HG02571 (cell line): ENCODE measurements around the gene MC2R.
"Not testable (repeated sequence)": the region's sequence is repeated elsewhere in the genome, so short reads cannot be mapped to it uniquely, and the experiment has no call there.

Experiments used
- ATAC-seq: cut with Tn5 transposase; IDR thresholded peaks from one replicate; pipeline ENCODE4 v1.9.1; 2021; ENCODE audit warnings: mild to moderate bottlenecking, moderate library complexity; ENCODE audit not compliant: unreplicated experiment

Gene MC2R

DNA sequence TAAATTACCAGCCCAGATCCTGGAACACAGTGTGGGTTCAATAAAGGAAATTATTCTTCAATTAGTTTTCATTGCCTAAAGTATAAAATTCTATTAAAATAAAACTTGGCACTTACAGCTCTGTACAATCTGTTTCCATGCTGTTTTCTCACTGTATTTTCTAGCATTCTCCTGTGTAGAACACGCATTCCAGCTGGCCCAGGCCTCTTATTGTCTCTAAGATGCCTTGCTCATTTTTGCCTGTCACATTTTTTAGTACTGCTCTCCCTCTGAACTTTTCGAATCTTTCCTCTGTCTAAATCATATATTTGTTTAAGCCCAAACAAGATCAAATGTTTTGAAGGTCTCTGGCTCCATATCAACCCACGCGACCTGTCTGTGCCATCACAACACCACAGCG, 20.8 kb downstream of the MC2R start:
- ATAC-seq, result no peak

DNA sequence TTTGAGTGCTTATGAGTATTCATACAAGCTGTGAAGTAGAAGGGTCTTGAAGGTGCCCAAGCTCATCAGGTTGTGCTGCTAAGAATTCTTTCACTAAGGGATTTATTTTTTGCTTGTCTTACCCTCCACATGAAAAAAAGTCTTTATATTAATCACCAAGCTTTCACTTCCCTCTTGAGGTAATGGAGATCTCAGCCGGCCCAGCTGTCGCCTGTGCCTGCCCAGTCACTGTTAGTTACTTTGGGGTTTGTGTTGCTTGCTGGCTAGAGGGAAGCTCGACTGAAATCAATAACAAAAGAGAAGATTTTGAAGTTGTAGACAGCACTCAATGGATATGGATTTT, 21.9 kb downstream of the MC2R start:
- peak; percentile 99 for ATAC-seq

DNA sequence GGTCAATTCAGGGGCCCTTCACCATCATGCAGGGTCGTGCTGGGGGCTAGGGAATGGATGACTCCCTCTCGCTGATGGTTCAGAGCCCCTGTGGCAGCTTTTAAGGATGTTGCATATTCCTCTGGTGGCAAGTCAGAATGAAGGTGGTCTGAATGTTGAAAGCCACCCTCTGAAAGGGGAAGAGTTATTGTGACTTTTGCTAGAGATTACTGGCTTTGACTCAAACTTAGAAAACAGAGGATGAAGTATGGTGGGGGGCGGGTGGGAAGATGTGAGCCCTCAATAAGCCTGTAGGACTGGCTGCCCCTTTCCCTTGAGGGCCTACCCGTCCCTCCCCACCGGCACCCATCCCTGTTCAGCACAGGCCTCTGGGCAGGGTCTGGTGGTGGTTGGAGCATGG, 23.2 kb downstream of the MC2R start:
- no peak for ATAC-seq

DNA sequence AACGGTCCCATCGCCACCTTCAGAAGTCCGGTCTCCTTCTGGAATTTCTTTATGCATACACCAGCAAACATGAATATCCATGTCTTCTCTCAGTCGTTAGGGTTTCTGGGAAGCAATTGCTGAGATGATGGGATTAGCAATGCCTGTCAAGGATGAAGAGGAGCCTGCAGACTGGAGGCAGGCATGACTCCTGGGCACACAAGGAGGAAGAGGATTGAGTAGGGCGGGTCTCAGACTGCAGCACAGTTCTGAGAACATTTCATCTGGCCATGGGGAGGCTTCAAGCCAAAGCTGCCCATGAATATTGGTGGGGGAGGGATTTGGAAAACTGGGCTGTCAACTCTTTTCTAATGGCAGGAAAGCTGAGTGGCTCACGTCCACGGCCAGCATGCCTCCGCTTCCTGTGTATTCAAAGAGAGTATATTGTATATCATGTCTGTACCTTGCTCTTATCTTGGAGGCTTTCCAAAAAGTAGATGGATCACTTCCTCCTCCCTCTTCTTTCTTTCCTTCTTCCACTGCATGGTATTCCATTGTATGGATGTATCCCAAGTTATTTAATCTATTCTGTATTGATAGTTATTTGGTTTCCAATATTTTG, 24.5 kb downstream of the MC2R start:
- ATAC-seq, result no peak

DNA sequence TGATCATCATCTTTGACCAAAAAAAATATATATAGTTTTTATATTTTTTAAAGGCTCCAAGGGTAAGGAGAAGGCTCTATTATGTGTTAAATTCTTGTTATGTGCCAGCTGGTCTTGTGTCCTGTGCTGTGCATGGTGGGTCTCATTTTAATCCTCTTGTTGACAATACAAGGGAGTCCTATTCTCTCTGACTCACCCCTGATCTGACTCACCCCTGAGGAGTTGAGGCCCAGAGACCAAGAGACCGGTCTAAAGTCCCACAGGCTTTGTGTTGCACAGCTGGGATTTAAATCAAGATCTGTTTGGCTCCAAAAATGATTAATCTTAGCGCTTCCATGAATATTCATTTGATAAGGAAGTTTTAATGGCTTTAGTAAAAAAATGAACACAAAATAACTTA, 25.7 kb downstream of the MC2R start:
- no peak for ATAC-seq

DNA sequence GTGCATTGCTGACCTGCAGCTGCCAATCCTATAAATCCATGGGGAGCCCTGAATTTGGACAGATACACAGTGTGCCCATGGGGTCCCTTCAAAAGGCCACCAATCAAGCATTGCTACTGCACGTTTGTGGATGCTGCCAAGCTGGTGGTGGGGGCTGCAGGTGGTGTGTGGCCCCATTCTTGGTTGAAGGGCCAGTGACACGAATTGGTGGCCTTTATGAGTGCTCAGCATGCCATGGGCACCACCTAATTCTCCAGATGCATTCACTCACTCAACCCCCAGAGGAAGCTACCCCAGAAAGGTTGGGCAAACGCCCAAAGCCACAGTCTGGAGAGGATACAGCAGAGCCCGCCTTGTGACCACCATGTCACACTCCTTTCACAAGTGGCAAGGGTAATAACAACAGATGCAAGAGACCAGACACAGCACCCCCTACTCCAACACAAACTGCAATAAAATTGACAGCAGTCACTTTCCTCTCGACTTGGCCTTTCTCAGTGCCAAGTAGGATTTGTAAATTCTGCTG, 27.1 kb downstream of the MC2R start:
- ATAC-seq, result no peak

DNA sequence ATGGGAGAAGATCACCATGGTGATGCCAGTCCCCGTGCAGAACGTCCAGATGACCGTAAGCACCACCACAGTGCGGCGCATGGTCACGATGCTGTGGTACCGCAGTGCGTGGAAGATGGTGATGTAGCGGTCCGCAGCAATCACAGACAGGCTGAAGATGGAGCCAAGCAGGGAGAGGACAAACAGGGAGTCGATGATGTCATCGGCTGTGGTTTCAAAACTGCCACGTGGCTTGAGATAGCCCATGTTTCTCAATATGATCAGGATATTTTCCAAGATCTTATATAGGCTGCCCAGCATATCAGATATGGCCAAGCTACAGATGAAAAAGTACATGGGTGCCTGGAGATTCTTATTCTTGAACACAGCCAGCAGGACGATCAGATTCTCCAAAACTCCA, 30.3 kb downstream of the MC2R start:
- no peak for ATAC-seq

DNA sequence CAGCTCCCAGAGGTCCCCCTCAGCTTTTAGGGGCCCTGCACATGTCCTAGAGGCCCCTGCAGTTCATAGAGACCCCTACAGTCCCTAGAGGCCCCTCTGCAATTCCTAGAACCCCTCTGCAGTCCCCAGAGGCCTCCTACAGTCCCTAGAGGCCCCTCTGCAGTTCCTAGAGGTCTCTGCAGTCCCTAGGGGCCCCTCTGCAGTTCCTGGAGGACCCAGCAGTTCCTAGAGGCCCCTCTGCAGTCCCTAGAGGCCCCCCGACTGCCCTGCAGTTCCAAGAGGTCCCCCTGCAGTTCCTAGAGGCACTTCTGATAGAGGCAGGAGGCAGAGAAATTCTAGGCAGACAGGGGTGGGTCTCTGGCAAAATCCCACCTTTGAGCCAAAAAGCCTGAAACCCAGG, 35.4 kb downstream of the MC2R start:
- no peak for ATAC-seq

DNA sequence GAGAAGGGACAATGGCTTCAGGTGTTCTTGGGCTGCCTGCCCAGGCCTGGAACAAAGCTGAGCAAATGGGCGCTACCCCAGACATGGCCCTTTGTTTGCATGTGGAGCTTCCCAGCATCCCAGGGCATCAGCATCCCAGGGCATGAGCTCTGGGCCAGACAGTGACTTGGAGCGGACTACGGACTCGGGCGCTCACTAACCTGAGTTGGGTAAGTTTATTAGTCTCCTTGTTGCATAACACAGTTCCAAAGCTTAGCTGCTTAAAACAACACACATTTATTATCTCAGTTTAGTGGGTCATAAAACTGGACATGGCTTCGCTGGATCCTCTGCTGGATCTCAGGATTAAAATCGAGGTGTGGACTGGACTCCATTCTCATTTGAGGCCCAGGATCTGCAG, 35.8 kb downstream of the MC2R start:
- no peak for ATAC-seq

DNA sequence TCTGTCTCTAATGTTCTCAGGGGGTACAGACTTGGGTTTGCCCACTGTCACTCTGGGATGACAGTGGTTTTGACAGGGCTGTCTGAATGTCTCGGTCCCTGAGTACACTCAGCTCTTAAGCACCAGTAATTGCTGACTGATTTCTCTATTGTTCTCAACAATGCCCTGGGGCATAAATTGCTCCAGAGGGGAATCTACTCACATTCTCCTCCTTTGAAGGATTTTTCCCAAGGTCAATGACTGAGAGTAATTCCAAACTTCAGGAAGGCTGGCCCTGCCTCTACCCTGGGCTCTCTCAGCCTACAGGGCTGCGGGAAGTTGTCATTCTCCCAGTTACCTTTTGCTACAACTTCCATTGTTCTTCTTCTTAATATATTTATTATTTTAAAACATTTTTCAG, 36.5 kb downstream of the MC2R start:
- ATAC-seq, result no peak

DNA sequence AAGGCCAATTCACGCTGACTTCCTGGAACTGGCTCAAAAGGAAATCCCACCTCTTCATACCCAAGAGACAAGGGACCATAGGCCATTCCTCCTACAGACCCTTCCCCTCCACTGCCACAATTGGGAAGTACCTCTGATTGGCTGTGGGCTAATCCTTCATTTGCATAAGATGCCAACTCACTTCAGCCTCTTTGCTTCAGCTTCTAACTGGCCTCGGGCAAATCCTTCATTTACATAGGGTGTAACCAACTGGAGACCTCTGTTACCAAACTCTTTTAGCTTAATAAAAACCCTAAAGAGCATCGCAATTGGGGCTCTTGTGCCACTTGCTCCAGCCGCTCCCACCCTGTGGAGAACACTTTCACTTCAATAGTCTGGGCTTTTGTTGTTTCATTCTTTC, 38.2 kb downstream of the MC2R start:
- ATAC-seq, result no peak

DNA sequence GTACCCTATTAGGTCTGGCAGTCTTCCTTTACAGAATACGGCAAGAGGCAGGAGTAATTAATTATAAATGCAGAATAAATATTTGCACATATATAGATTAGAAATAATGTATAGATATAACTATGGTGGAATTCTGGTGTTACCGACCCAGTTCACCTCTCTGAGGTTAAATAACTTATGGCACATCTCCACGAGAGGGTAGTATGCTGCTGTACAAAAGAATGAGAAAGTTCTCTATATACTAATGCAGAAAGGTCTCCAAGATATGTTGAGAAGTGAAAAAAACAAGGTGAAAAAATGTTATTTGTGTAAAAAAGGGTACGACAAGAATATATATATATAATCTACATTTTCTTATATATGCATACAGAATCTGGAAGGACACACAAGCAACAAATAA, 40.8 kb downstream of the MC2R start:
- no peak for ATAC-seq

DNA sequence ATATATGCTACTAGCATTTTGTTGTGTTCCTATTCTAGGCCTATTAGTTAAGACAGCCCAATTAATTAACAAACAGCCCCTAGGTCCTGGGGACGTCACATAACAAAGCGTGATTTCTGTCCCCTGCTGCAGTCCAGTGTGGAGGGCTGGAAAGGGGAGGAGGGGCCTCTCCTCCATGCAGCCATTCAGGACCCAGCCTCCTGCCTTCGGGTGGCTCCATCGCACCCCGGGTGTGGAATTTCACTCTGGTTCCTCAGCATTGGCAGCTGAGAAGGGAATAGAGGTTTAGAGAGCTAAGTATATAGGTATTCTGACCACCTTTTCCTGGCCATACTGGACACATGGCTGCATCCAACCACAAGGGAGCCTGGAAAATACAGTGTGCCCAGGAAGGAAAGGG, 42.4 kb downstream of the MC2R start:
- no peak for ATAC-seq

DNA sequence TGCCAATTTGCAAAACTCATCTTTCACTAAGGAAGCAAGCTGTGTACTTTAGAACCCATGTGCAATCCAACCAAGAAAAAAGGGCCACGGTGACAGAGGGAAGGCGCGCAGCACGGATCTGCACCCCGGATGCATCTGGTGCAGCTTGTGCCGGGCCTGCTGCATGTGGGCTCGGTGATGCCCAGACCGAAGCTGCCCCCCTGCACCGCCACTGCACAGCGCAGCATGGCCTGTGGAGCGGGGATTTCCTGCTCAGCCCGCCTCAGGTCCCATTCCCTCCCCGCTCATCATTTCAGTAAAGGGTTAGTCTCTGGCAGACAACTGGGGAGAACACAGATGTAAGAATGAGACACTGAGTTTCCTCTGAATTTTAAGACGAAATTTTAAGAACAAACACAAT, 43.0 kb downstream of the MC2R start:
- no peak for ATAC-seq

DNA sequence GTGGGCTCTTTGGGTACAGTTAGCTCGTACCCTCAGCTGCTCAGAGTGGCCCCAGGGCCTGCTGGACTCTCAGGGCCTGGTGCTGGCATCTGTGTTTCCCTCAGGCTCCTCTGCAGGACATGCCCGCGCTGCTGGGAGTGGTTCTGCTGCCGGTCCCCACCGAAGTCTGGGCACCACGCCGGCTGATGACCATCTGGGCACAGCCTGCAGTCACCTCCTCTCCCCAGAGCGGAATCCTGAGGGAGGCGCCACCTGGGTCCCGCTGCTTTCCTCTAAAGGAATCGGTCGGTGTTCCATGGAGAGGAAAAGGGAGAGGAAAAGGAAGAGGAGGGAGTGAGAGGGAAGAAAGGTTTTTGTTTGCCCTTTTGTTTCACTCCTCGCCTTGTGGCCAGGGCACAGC, 43.6 kb downstream of the MC2R start:
- ATAC-seq, result no peak

DNA sequence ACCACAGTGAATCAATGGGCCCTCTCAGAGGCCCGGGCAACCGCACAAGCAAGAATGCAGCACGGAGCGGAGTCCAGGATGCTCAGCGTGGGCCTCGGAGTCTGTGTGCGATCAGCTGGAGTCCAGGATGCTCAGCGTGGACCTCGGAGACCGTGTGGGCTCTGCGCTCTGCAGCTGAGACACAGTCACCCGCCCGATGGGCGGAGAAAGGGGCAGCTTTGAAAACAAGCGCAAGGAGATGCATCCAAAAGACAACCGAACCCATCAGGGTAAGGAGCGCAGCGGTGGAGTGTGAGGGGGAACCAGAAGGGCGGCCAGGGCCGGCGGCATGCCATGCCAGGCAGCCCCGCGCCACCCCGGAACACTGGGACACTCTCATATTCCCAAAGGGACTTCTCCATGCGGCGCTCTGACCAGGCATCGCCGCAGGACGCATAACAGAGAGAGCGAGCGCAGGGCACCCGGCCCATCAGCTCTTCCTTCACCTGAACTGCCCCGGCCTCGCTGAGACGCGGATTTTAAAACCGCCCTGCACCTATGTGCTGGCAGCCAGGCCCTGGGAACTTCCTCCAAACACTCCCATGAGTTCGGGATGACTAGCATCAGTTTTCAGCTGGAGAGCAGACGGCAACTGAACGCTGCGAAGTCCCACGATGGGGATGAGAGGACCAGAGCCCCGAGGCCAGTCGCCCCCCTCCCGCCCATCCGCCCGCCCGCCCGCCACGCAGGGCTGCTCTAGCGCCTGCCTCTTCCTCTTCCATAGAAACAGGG, 46.6 kb downstream of the MC2R start:
- ATAC-seq, result no peak

DNA sequence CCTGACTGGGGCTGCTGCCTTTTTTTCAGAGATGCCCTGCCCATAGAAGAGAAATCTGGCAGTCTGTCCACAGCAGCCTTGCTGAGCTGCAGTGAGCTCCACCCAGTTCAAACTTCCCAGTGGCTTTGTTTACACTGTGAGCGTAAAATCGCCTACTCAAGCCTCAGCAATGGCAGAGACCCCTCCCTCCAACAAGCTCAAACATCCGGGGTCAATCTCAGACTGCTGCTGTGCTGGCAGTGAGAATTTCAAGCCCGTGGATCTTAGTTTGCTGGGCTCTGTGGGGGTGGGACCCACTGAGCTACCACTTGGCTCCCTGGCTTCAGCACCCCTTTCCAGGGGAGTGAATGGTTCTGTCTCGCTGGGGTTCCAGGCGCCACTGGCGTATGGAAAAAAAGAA, 52.4 kb downstream of the MC2R start:
- ATAC-seq, result not testable (repeated sequence)

DNA sequence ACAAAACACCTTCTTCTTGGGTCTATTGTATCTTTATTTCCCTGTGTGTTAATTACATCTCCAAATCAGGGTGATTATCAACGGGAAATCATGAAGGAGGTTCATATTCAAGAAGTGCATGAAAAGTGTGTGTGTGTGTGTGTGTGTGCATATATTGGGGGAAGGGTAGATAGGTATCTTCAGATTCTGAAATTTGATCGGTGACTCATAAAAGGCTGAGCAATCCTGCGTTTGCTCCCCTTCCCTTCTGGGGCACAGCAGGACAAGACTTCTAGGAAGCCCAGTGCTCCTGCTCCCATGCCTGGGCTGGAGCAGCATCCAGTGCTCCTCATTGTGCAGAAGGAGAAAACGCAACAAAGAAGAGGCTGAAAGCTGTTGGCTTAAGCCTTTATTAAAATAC, 65.5 kb downstream of the MC2R start:
- no peak for ATAC-seq

DNA sequence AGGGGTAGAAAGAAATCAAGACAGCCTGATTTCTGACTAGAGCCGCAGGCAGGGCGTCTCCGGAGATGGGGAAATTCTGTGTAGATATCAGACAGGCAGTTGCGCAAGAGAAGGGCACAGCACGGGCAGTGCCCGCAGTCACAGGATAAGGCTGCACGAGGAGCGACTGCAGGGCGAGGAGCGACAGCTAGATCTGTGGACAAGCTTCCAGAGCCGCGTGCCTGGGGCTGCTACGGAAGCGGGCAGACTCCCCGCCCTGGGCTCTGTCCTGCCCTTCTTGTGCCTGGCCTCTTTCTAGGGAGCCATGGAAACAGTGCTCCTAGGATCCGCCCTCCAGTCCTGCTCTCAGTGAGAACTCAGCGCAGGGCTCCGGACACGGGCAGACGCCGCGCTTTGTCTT, 78.8 kb downstream of the MC2R start:
- no peak for ATAC-seq

DNA sequence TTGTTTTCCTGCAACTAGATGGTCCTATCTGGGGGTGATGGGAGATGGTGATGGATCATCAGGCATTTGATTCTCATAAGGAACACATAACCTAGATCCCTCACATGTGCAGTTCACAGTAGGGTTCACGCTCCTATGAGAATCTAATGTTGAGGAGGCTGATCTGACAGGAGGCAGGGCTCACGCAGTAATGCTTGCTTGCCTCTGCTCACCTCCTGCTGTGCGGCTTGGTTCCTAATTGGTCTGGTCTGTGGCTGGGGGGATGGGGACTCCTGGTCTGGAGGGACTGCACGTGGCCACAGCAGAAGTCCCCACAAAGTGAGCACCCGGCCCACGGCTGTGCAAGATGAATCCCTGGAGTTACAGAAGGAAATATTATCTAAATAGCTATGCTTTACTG, 80.1 kb downstream of the MC2R start:
- no peak for ATAC-seq

DNA sequence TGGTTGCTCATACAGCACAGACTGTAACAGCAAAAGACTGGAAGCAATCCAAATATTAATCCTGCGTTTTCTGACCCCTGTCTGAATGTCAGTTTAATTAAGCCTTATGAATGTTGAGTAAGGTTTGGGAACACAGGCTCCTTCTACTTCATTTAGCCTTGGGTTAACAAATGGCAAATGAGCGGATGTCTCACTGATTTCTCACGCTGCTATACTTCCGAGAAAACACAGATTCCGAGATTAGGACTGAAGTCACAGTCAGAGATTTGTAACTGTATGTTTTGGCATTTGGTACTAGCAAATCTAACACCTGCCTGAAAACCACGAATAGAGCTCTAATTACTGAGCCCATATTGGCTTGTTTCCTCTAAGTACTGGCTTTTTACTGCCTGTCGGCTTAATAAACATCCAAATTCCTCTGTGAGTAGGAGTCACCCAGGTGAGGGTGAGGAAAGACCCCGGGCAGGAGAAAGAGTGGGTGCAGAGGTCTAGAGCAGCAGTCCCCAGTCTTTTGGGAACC, 80.8 kb downstream of the MC2R start:
- no peak for ATAC-seq
